Motor neuron (in vitro differentiated cells): ENCODE measurements around the gene REL. TPM values are rescaled to one million over a fixed set of nuclear protein-coding genes. Genes with fewer than 3 reads are reported as not detected.

Experiments
- ATAC-seq, 8 experiments: fragments of 200-7000 bp; cut with Tn5 transposase; replicated peaks in 6 of 8; 2 replicates each; pipeline ENCODE4 v1.8.0; 2021; ENCODE audit warnings: mild to moderate bottlenecking in 8 of 8, moderate library complexity in 8 of 8
- H3K27ac ChIP-seq, 2 donors: fragments of 250-450 bp; sonication (Bioruptor Pico); 2 replicates each; pipeline ENCODE4 v1.9.0; 2021; ENCODE audit warnings: antibody characterized with exemption in 2 of 2, mild to moderate bottlenecking in 2 of 2, moderate library complexity in 1 of 2
- H3K4me1 ChIP-seq, 2 donors: fragments of 250-450 bp; sonication (Bioruptor Pico); replicated peaks in 1 of 2; 2 replicates each; pipeline ENCODE4 v1.6.1; 2021; ENCODE audit warnings: antibody characterized with exemption in 2 of 2, mild to moderate bottlenecking in 2 of 2, moderate library complexity in 1 of 2
- H3K4me3 ChIP-seq, 5 donors: fragments of 250-450 bp; sonication (Bioruptor Pico); 2 replicates each; pipeline ENCODE4 v1.9.0; 2021; ENCODE audit warnings: antibody characterized with exemption in 5 of 5, mild to moderate bottlenecking in 5 of 5, moderate library complexity in 4 of 5
- WGBS, 10 experiments: fragments of 450-650 bp; shearing (Covaris generic); methylation state at CpG; one replicate each; pipeline ENCODE4 v1.0.0; 2022; 5-methylcytosine and 5-hydroxymethylcytosine counted together
- in situ Hi-C, 9 experiments: fragments of 400-800 bp; cut with MboI; loops; one replicate each; pipeline ENCODE4 v1.15.0; 2021; ENCODE audit warnings: low sequenced_read_pairs in 9 of 9, low pct_unique_long_range_greater_than_20kb in 2 of 9; ENCODE audit not compliant: unreplicated experiment in 9 of 9
- total RNA-seq, 8 experiments: library from RNA; unstranded; fragments of 300-600 nt; gene quantifications; 2 replicates each; pipeline versions ENCODE4 v1.2.3 to v1.2.4, GENCODE V29; 2022

The REL gene
- total RNA-seq, 8 experiments from 2014 or later, result 3.4 to 19.0 (median 5.9) TPM

GRCh38 chr2:60964651-60965498 is 83.5 kb downstream of the REL start:
- ATAC-seq, result no peak
- no peaks in the 10 kb centered on the region for H3K4me1 ChIP-seq
- in situ Hi-C loops, result no loop called here
- H3K4me3 ChIP-seq, result no peak overlapping the region
- H3K27ac ChIP-seq, result no peak overlapping the region
- 62 to 100% (median 80%) methylated on average over 2 to 7 of the region's 7 CpGs for WGBS, 10 experiments

- in situ Hi-C loops, result no loop called here
- no peak for ATAC-seq
- no peak overlapping the region for H3K4me3 ChIP-seq
Measured at GRCh38 chr2:60965499-60965785, 84.1 kb downstream of the REL start.

GRCh38 chr2:60966507-60967405 is 85.4 kb downstream of the REL start:
- ATAC-seq, result no peak
- Histone ChIP-seq H3K4me1 (no peaks in the 10 kb centered on the region), H3K4me3 (no peak overlapping the region), H3K27ac (no peak overlapping the region)
- in situ Hi-C loops, result no loop called here
- WGBS, 10 experiments, result 40 to 100% (median 70%) methylated on average over 1 of the region's 1 CpG; no CpG with 5 or more reads in 1 of the 10 experiments

More at GRCh38 chr2:60965499-60965785, 84.1 kb downstream of the REL start:
- Histone ChIP-seq H3K4me1 (no peaks in the 10 kb centered on the region), H3K27ac (no peak overlapping the region)

- in situ Hi-C loops, result no loop called here
- no peak for ATAC-seq
- H3K27ac ChIP-seq, result no peak overlapping the region
- 90 to 100% (median 95%) methylated on average over 1 to 6 of the region's 32 CpGs; no CpG with 5 or more reads in 6 of the 10 experiments for WGBS, 10 experiments
- H3K4me3 ChIP-seq, result no peak overlapping the region
- no peaks in the 10 kb centered on the region for H3K4me1 ChIP-seq
Measured at GRCh38 chr2:60972889-60973656, 91.7 kb downstream of the REL start.

GRCh38 chr2:60973705-60974104 is 92.3 kb downstream of the REL start:
- no peak overlapping the region for H3K27ac ChIP-seq
- H3K4me1 ChIP-seq, result no peaks in the 10 kb centered on the region
- H3K4me3 ChIP-seq, result no peak overlapping the region
- in situ Hi-C loops, result no loop called here
- 60 to 100% (median 81%) methylated on average over 1 to 3 of the region's 5 CpGs; no CpG with 5 or more reads in 4 of the 10 experiments for WGBS, 10 experiments
- ATAC-seq, result no peak

- Histone ChIP-seq H3K4me1 (no peaks in the 10 kb centered on the region), H3K27ac (no peak overlapping the region), H3K4me3 (no peak overlapping the region)
- WGBS, 10 experiments, result 80 to 100% (median 90%) methylated on average over 1 to 9 of the region's 16 CpGs; no CpG with 5 or more reads in 4 of the 10 experiments
- ATAC-seq, result no peak
- in situ Hi-C loops, result loop anchor here in 6 of 9 experiments (25.0 kb wide), 3 partner anchors 162 to 262 kb away; no protein-coding TSS in a partner anchor
Measured at GRCh38 chr2:60974652-60975051, 93.3 kb downstream of the REL start.

Other genes with a start within 250 kb of the REL start
- gene PAPOLG, start 125.3 kb upstream of the REL start, total RNA-seq, result 10 to 100 TPM in 7 of 8 experiments, 1 to 10 TPM in 1; 7.3 to 23.9 (median 20.2) TPM
- 10 to 100 TPM; 18.8 to 33.0 (median 30.8) TPM for gene PEX13, start 136.1 kb downstream of the REL start, total RNA-seq
- gene PUS10, start 136.7 kb downstream of the REL start, total RNA-seq, result 10 to 100 TPM in 4 of 8 experiments, 1 to 10 TPM in 4; 5.3 to 17.4 (median 8.8) TPM
- gene SANBR, start 184.3 kb downstream of the REL start, total RNA-seq, result 10 to 100 TPM in 5 of 8 experiments, 1 to 10 TPM in 3; 2.9 to 16.7 (median 10.2) TPM